ENCODE measurements around the gene DHX36.

The DHX36 gene

GRCh38 chr3:154290187-154290586, 34.1 kb downstream of the DHX36 start:
- no peak for DNase-seq (ENCODE audit: low spot score)

- DNase-seq (ENCODE audit: low spot score): no peak
Measured at GRCh38 chr3:154285221-154285620, 39.1 kb downstream of the DHX36 start.

GRCh38 chr3:154280161-154280560, 44.1 kb downstream of the DHX36 start:
- no peak for DNase-seq (ENCODE audit: low spot score)

GRCh38 chr3:154275965-154276364, 48.3 kb downstream of the DHX36 start:
- no peak for DNase-seq (ENCODE audit: low spot score)

GRCh38 chr3:154275292-154275691, 49.0 kb downstream of the DHX36 start:
- DNase-seq (ENCODE audit: low spot score): no peak

GRCh38 chr3:154274348-154274747, 49.9 kb downstream of the DHX36 start:
- no peak for DNase-seq (ENCODE audit: low spot score)

- no peak for DNase-seq (ENCODE audit: low spot score)
Measured at GRCh38 chr3:154273381-154273780, 50.9 kb downstream of the DHX36 start.

- DNase-seq (ENCODE audit: low spot score): no peak
Measured at GRCh38 chr3:154254527-154254926, 69.8 kb downstream of the DHX36 start.

- DNase-seq (ENCODE audit: low spot score): peak; percentile 68
Measured at GRCh38 chr3:154252759-154253638, 71.3 kb downstream of the DHX36 start.

GRCh38 chr3:154251610-154252009, 72.7 kb downstream of the DHX36 start:
- no peak for DNase-seq (ENCODE audit: low spot score)

- DNase-seq (ENCODE audit: low spot score): no peak
Measured at GRCh38 chr3:154250291-154250690, 74.0 kb downstream of the DHX36 start.

GRCh38 chr3:154247806-154248415, 76.4 kb downstream of the DHX36 start:
- no peak for DNase-seq (ENCODE audit: low spot score)

- no peak for DNase-seq (ENCODE audit: low spot score)
Measured at GRCh38 chr3:154244644-154245043, 79.6 kb downstream of the DHX36 start.

- no peak for DNase-seq (ENCODE audit: low spot score)
Measured at GRCh38 chr3:154243353-154243752, 80.9 kb downstream of the DHX36 start.

- DNase-seq (ENCODE audit: low spot score): no peak
Measured at GRCh38 chr3:154242766-154243165, 81.5 kb downstream of the DHX36 start.

- no peak for DNase-seq (ENCODE audit: low spot score)
Measured at GRCh38 chr3:154241496-154241895, 82.8 kb downstream of the DHX36 start.

GRCh38 chr3:154240235-154240634, 84.1 kb downstream of the DHX36 start:
- no peak for DNase-seq (ENCODE audit: low spot score)

GRCh38 chr3:154236331-154236730, 88.0 kb downstream of the DHX36 start:
- no peak for DNase-seq (ENCODE audit: low spot score)

- no peak for DNase-seq (ENCODE audit: low spot score)
Measured at GRCh38 chr3:154235330-154235729, 89.0 kb downstream of the DHX36 start.

- DNase-seq (ENCODE audit: low spot score): no peak
Measured at GRCh38 chr3:154229217-154229590, 95.1 kb downstream of the DHX36 start.

GRCh38 chr3:154228561-154229216, 95.6 kb downstream of the DHX36 start:
- DNase-seq (ENCODE audit: low spot score): no peak

GRCh38 chr3:154227531-154227930, 96.8 kb downstream of the DHX36 start:
- no peak for DNase-seq (ENCODE audit: low spot score)

GRCh38 chr3:154225536-154225935, 98.8 kb downstream of the DHX36 start:
- DNase-seq (ENCODE audit: low spot score): no peak

All from LoVo (cell line).